Measurements from ENCODE around the gene ZSCAN1.

Gene ZSCAN1

GRCh38 chr19:58097349-58097748 is 63.5 kb downstream of the ZSCAN1 start:
- H3K9me3 ChIP-seq (ENCODE audit: control insufficient read depth, low read length): peaks cover 56% of the 10 kb centered on the region
- peak overlapping the region; percentile 100 for H3K27ac ChIP-seq (ENCODE audit: low read depth, low read length, severe bottlenecking)
- H3K4me1 ChIP-seq (ENCODE audit: control insufficient read depth, insufficient read depth, low read length, poor library complexity, severe bottlenecking): no peaks in the 10 kb centered on the region
- peaks cover 4% of the 10 kb centered on the region for H3K36me3 ChIP-seq (ENCODE audit: control insufficient read depth, insufficient read depth, low read length)
- WGBS, 2 experiments (ENCODE audit: insufficient coverage in 2 of 2): 14 to 58% methylated on average over 2 to 4 of the region's 8 CpGs
- peak overlapping the region; percentile 78 for H3K4me3 ChIP-seq (ENCODE audit: extremely low read depth, insufficient read depth, low read length, poor library complexity, severe bottlenecking)

GRCh38 chr19:58097781-58098681 is 64.2 kb downstream of the ZSCAN1 start, which contains the start of gene ZSCAN18:
Gene ZSCAN18 (minus strand): TSS chr19:58098231. CDS start chr19:58090267, 7,964 bp downstream.
- peaks cover 3% of the 10 kb centered on the region for H3K36me3 ChIP-seq (ENCODE audit: control insufficient read depth, insufficient read depth, low read length)
- peaks cover 63% of the 10 kb centered on the region for H3K9me3 ChIP-seq (ENCODE audit: control insufficient read depth, low read length)
- peak within 1 kb of the TSS; percentile 100 for H3K27ac ChIP-seq (ENCODE audit: low read depth, low read length, severe bottlenecking)
- peak within 1 kb of the TSS; percentile 78 for H3K4me3 ChIP-seq (ENCODE audit: extremely low read depth, insufficient read depth, low read length, poor library complexity, severe bottlenecking)
- H3K4me1 ChIP-seq (ENCODE audit: control insufficient read depth, insufficient read depth, low read length, poor library complexity, severe bottlenecking): no peaks in the 10 kb centered on the region
- 1 to 3% methylated on average over 59 to 65 of the region's 67 CpGs for WGBS, 2 experiments (ENCODE audit: insufficient coverage in 2 of 2)

GRCh38 chr19:58098682-58098998 is 64.8 kb downstream of the ZSCAN1 start:
- Histone ChIP-seq H3K9me3 (ENCODE audit: control insufficient read depth, low read length) (peaks cover 69% of the 10 kb centered on the region), H3K27ac (ENCODE audit: low read depth, low read length, severe bottlenecking) (peak overlapping the region; percentile 100), H3K4me3 (ENCODE audit: extremely low read depth, insufficient read depth, low read length, poor library complexity, severe bottlenecking) (peak overlapping the region; percentile 78), H3K36me3 (ENCODE audit: control insufficient read depth, insufficient read depth, low read length) (no peaks in the 10 kb centered on the region), H3K4me1 (ENCODE audit: control insufficient read depth, insufficient read depth, low read length, poor library complexity, severe bottlenecking) (no peaks in the 10 kb centered on the region)
- WGBS, 2 experiments (ENCODE audit: insufficient coverage in 2 of 2): 24 to 25% methylated on average over 1 of the region's 2 CpGs

Measured in mesodermal cell (in vitro differentiated cells).